OCI-LY3 (cell line): ENCODE measurements around the gene RAPGEF5.

ENCODE experiments used
- H2AFZ ChIP-seq: fragments of 200-600, 300-600 bp; shearing (Covaris generic); 2 replicates; pipeline ENCODE4 v1.6.0; 2014; ENCODE audit warnings: antibody characterized with exemption, low read depth, low read length
- H3K27ac ChIP-seq: fragments of 200-600, 300-600 bp; sonication (generic); 2 replicates; pipeline ENCODE4 v1.5.1; 2014; ENCODE audit warnings: mild to moderate bottlenecking, low read length, moderate library complexity, mixed read lengths
- H3K27me3 ChIP-seq: fragments of 200-600, 300-600 bp; sonication (generic); 2 replicates; pipeline ENCODE4 v1.6.1; 2014; ENCODE audit warnings: low read depth, low read length, mixed read lengths
- H3K36me3 ChIP-seq: fragments of 200-600, 300-600 bp; sonication (generic); replicated peaks from 2 replicates; pipeline ENCODE3; 2014; ENCODE audit warnings: low read depth, low read length, mixed read lengths
- H3K4me1 ChIP-seq: fragments of 300-600, 200-600 bp; sonication (generic); 2 replicates; pipeline ENCODE4 v1.6.1; 2014; ENCODE audit warnings: low read length, mixed read lengths
- H3K4me2 ChIP-seq: fragments of 200-600, 300-600 bp; sonication (generic); 2 replicates; pipeline ENCODE4 v1.6.1; 2014; ENCODE audit warnings: low read length, mixed read lengths
- H3K4me3 ChIP-seq: fragments of 300-600, 200-600 bp; sonication (generic); 2 replicates; pipeline ENCODE4 v1.5.1; 2014; ENCODE audit warnings: antibody characterized with exemption, mild to moderate bottlenecking, low read length, moderate library complexity
- H3K79me2 ChIP-seq: fragments of 300-600, 200-600 bp; shearing (Covaris generic); 2 replicates; pipeline ENCODE4 v1.6.1; 2014; ENCODE audit warnings: mild to moderate bottlenecking, low read length, mixed read lengths
- H3K9ac ChIP-seq: fragments of 300-600, 200-600 bp; shearing (Covaris generic); 2 replicates; pipeline ENCODE4 v1.6.0; 2014; ENCODE audit warnings: mild to moderate bottlenecking, low read length, moderate library complexity
- H3K9me3 ChIP-seq: fragments of 200-600, 300-600 bp; shearing (Covaris generic); 2 replicates; pipeline ENCODE4 v1.6.1; 2014; ENCODE audit warnings: low read length, mixed read lengths; ENCODE audit not compliant: insufficient read depth
- H4K20me1 ChIP-seq: fragments of 200-600, 300-600 bp; sonication (generic); 2 replicates; pipeline ENCODE4 v1.6.1; 2016; ENCODE audit warnings: low read length, mixed read lengths; ENCODE audit not compliant: insufficient read depth
- EZH2phosphoT487 ChIP-seq: fragments of 200-600 bp; shearing (Covaris generic); IDR thresholded peaks from 2 replicates; pipeline ENCODE4 v1.6.1; 2018; ENCODE audit warnings: antibody characterized with exemption, mixed run types, low read depth
- TF ChIP-seq, protein P1 (sequence below): fragments of 200-600, 300-600 bp; sonication (generic); IDR thresholded peaks from 2 replicates; pipeline ENCODE4 v1.5.1; 2014; ENCODE audit warnings: antibody characterized with exemption, low read length, low read depth

RAPGEF5 gene

DNA sequence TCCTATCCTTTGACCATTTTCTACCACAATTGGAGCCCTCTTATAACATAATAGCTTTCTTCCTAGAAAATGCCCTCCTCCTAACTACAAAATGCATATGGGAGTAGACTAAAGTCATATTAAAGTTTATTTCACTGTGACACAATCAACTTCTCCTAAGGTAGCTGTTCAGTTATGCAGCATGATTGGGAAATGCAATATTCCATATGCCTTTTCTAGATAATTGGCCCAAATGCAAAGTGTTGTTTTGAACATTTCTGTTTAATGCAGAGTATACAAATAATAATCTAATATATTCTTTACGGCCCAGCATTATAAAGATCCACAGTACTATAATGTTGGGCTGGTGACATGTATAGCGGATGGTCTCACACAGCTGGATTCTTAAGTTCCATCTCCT lies 205.1 kb downstream of the RAPGEF5 start:
- H3K9ac ChIP-seq, result no peak overlapping the region
- H3K79me2 ChIP-seq, result no peaks in the 10 kb centered on the region
- H3K9me3 ChIP-seq, result no peaks in the 10 kb centered on the region
- no peaks in the 10 kb centered on the region for H4K20me1 ChIP-seq
- no peak overlapping the region for H3K4me3 ChIP-seq
- H3K27ac ChIP-seq, result no peak overlapping the region
- H3K4me1 ChIP-seq, result no peaks in the 10 kb centered on the region
- no peak overlapping the region for H2AFZ ChIP-seq
- H3K27me3 ChIP-seq, result no peaks in the 10 kb centered on the region
- H3K36me3 ChIP-seq, result no peaks in the 10 kb centered on the region
- TF ChIP-seq, protein P1, sequence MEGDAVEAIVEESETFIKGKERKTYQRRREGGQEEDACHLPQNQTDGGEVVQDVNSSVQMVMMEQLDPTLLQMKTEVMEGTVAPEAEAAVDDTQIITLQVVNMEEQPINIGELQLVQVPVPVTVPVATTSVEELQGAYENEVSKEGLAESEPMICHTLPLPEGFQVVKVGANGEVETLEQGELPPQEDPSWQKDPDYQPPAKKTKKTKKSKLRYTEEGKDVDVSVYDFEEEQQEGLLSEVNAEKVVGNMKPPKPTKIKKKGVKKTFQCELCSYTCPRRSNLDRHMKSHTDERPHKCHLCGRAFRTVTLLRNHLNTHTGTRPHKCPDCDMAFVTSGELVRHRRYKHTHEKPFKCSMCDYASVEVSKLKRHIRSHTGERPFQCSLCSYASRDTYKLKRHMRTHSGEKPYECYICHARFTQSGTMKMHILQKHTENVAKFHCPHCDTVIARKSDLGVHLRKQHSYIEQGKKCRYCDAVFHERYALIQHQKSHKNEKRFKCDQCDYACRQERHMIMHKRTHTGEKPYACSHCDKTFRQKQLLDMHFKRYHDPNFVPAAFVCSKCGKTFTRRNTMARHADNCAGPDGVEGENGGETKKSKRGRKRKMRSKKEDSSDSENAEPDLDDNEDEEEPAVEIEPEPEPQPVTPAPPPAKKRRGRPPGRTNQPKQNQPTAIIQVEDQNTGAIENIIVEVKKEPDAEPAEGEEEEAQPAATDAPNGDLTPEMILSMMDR, result no peak
- TF ChIP-seq EZH2phosphoT487, result no peak
- H3K4me2 ChIP-seq, result no peak overlapping the region

DNA sequence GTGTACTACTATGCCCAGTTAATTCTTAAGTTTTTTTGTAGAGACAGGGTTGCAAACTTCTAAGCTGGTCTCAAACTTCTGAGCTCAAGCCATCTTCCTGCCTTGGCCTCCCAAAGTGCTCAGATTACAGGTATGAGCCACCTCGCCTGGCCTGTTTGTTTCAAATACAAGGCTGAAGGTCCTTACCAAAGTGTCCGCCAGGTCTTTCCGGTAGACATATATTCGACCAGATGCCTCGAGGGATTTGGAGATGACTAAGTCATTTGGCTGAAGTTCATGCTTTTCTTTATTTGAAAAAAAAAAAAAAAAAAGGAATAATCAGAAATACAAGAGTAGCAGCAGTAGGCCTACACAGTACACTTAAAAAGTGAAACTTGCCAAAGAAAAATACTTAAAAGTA lies 206.7 kb downstream of the RAPGEF5 start:
- no peak overlapping the region for H3K4me2 ChIP-seq
- TF ChIP-seq, protein P1, result no peak
- no peak for TF ChIP-seq EZH2phosphoT487
- no peaks in the 10 kb centered on the region for H3K79me2 ChIP-seq
- H4K20me1 ChIP-seq, result no peaks in the 10 kb centered on the region
- H3K36me3 ChIP-seq, result no peaks in the 10 kb centered on the region
- no peak overlapping the region for H2AFZ ChIP-seq
- no peak overlapping the region for H3K4me3 ChIP-seq
- no peak overlapping the region for H3K27ac ChIP-seq
- no peaks in the 10 kb centered on the region for H3K4me1 ChIP-seq
- no peaks in the 10 kb centered on the region for H3K27me3 ChIP-seq
- H3K9me3 ChIP-seq, result no peaks in the 10 kb centered on the region
- no peak overlapping the region for H3K9ac ChIP-seq

DNA sequence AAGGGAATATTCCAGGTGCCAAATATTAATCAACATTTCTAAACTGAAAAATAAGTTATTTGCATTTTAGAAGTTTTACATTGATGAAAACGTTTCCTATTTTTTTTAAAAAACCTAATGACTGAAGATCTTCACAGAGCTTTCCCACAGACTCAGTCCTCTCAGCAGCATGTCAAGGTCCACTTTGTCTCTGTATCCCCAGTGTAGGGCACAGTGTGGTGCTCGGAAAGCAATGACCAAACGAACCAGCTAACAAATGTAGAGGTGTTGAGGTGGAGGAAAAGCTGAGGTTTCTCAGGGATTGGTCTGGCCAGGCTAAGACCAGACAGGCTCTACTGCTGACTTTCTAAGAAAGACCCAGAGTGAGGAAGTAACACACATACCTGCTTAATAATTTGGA lies 209.1 kb downstream of the RAPGEF5 start:
- no peak overlapping the region for H3K9ac ChIP-seq
- H3K36me3 ChIP-seq, result no peaks in the 10 kb centered on the region
- no peaks in the 10 kb centered on the region for H3K4me1 ChIP-seq
- H3K27me3 ChIP-seq, result no peaks in the 10 kb centered on the region
- no peaks in the 10 kb centered on the region for H4K20me1 ChIP-seq
- H3K4me3 ChIP-seq, result no peak overlapping the region
- H3K4me2 ChIP-seq, result no peak overlapping the region
- H3K27ac ChIP-seq, result no peak overlapping the region
- TF ChIP-seq EZH2phosphoT487, result no peak
- TF ChIP-seq, protein P1, result no peak
- no peaks in the 10 kb centered on the region for H3K79me2 ChIP-seq
- no peak overlapping the region for H2AFZ ChIP-seq
- H3K9me3 ChIP-seq, result no peaks in the 10 kb centered on the region

DNA sequence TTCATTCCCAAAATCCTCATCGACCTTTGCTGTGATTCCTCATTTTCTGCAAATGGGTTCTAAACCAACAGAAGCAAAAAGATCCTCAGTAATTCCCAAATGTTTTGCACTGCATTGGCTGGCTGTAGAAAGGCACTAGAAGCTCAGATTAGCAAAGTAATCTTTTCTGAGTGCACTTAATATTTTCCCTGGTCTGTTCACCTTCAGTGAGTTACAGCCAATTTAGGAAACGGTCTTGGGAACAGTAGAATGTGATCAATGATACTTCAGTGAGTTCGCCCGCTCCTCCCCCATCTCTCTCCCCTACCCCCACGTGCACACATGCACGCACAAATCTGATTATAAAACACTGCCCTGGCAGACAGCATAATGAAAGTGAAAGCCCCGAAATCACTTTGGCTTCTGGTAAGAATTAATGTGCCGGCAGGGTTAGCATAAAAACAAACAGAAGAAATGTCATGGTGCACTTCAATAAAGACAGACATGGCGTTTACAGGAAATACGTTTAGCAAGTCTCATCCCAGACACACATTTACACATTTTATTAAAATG lies 209.9 kb downstream of the RAPGEF5 start:
- Histone ChIP-seq H3K4me2 (no peak overlapping the region), H3K9ac (no peak overlapping the region), H2AFZ (no peak overlapping the region)

More for the DNA sequence above, 209.9 kb downstream of the RAPGEF5 start:
- no peak overlapping the region for H3K27ac ChIP-seq
- H3K27me3 ChIP-seq, result no peaks in the 10 kb centered on the region
- H3K36me3 ChIP-seq, result no peaks in the 10 kb centered on the region
- TF ChIP-seq EZH2phosphoT487, result no peak
- TF ChIP-seq, protein P1, result no peak
- no peak overlapping the region for H3K4me3 ChIP-seq
- H3K79me2 ChIP-seq, result no peaks in the 10 kb centered on the region
- no peaks in the 10 kb centered on the region for H3K9me3 ChIP-seq
- H4K20me1 ChIP-seq, result no peaks in the 10 kb centered on the region
- H3K4me1 ChIP-seq, result no peaks in the 10 kb centered on the region
